A549 (cell line): ENCODE measurements around the gene AMHR2. TPM values are rescaled to one million over a fixed set of nuclear protein-coding genes. Genes with fewer than 3 reads are reported as not detected.
"Not testable (repeated sequence)": the region's sequence is repeated elsewhere in the genome, so short reads cannot be mapped to it uniquely, and the experiment has no call there.

Experiments used
- ATAC-seq, 2 experiments: fragments of 200-7000 bp in 1 of 2; fragments of >200 bp in 1 of 2; cut with Nextera tagmentation in 1 of 2; cut with Tn5 transposase in 1 of 2; 3 replicates each; pipeline versions ENCODE4 v1.8.0 to v1.9.1; 2018 to 2020; ENCODE audit warnings: mild to moderate bottlenecking in 1 of 2, moderate library complexity in 1 of 2
- CTCF ChIA-PET: fragments of 300-600 bp; sonication (Branson Sonifier 250); formaldehyde crosslinking; extraction: SDS; loops from one replicate; lab custom pipeline; 2021; ENCODE audit warnings: antibody characterized with exemption, inconsistent platforms; lab: Yijun Ruan, JAX
- POLR2A ChIA-PET: fragments of 350-600 bp; formaldehyde crosslinking; extraction: SDS; loops from one replicate; lab custom pipeline; 2021; ENCODE audit warnings: antibody characterized with exemption, inconsistent platforms; lab: Yijun Ruan, JAX
- DNase-seq, 2 experiments: peaks; one replicate each; pipeline versions ENCODE4 v3.0.0 to v3.0.0-alpha.2; 2011 to 2016; ENCODE audit warnings: low read depth in 1 of 2, low spot score in 1 of 2
- FAIRE-seq: peaks from 2 replicates; lab custom pipeline; 2011; peaks lifted over from hg19 to GRCh38; lab: Jason Lieb, UNC
- H3K27ac ChIP-seq, 2 experiments: fragments of >200 bp; sonication (Bioruptor Twin); formaldehyde crosslinking; 3 replicates each; pipeline ENCODE4 v1.5.1; 2016 to 2017
- H3K4me1 ChIP-seq: fragments of >200 bp; sonication (Bioruptor Twin); formaldehyde crosslinking; 3 replicates; pipeline ENCODE4 v1.6.1; 2016
- H3K4me2 ChIP-seq: fragments of >200 bp; sonication (Bioruptor Twin); formaldehyde crosslinking; 3 replicates; pipeline ENCODE4 v1.6.1; 2016
- H3K4me3 ChIP-seq: fragments of >200 bp; sonication (Bioruptor Twin); formaldehyde crosslinking; 3 replicates; pipeline ENCODE4 v1.5.1; 2016
- H3K9me3 ChIP-seq: fragments of >200 bp; sonication (Bioruptor Twin); formaldehyde crosslinking; 3 replicates; pipeline ENCODE4 v1.6.1; 2016
- BHLHE40 ChIP-seq: IDR thresholded peaks from 2 replicates; pipeline ENCODE4 v1.6.1; 2012; ENCODE audit warnings: low read depth, low read length, inconsistent platforms
- CTCF ChIP-seq: fragments of >200 bp; sonication (Bioruptor Twin); formaldehyde crosslinking; IDR thresholded peaks from 3 replicates; pipeline ENCODE4 v1.5.1; 2016
- E2F6 ChIP-seq: IDR thresholded peaks from 2 replicates; pipeline ENCODE4 v1.6.1; 2012; ENCODE audit warnings: low read depth, borderline replicate concordance
- EHF ChIP-seq: fragments of 250-450 bp; sonication (Bioruptor Pico); IDR thresholded peaks from 2 replicates; pipeline ENCODE4 v1.5.0; 2020; ENCODE audit warnings: mild to moderate bottlenecking
- ELK1 ChIP-seq: fragments of 150-350 bp; IDR thresholded peaks from 2 replicates; pipeline ENCODE4 v1.6.1; 2014; ENCODE audit warnings: low read depth, mild to moderate bottlenecking, low read length
- EP300 ChIP-seq, 2 experiments: fragments of >200 bp; sonication (Bioruptor Twin); formaldehyde crosslinking; IDR thresholded peaks; 2 replicates in 1 of 2; 3 replicates in 1 of 2; pipeline ENCODE4 v1.6.1; 2016 to 2017
- FOSB ChIP-seq: fragments of 250-450 bp; sonication (Bioruptor Pico); IDR thresholded peaks from 2 replicates; pipeline ENCODE4 v1.5.0; 2020; ENCODE audit warnings: mild to moderate bottlenecking, moderate library complexity
- FOSL2 ChIP-seq, 2 experiments: fragments of 450-650 bp in 1 of 2; fragments of >200 bp in 1 of 2; sonication (Bioruptor Twin) in 1 of 2; formaldehyde crosslinking; IDR thresholded peaks; 2 replicates each; pipeline versions ENCODE4 v1.5.0 to v1.6.1; 2016 to 2020; ENCODE audit warnings: mild to moderate bottlenecking in 1 of 2, moderate library complexity in 1 of 2
- FOXS1 ChIP-seq: fragments of 250-450 bp; sonication (Bioruptor Pico); IDR thresholded peaks from 2 replicates; pipeline ENCODE4 v1.5.0; 2020; ENCODE audit warnings: mild to moderate bottlenecking, moderate library complexity
- GATA3 ChIP-seq: IDR thresholded peaks from 2 replicates; pipeline ENCODE4 v1.6.1; 2012; ENCODE audit warnings: borderline replicate concordance
- HEYL ChIP-seq: fragments of 250-450 bp; sonication (Bioruptor Pico); IDR thresholded peaks from 2 replicates; pipeline ENCODE4 v1.8.0; 2021; ENCODE audit warnings: mild to moderate bottlenecking, moderate library complexity
- HOXA7 ChIP-seq: fragments of 250-450 bp; sonication (Bioruptor Pico); IDR thresholded peaks from 2 replicates; pipeline ENCODE4 v1.5.0; 2020; ENCODE audit warnings: mild to moderate bottlenecking, moderate library complexity
- HOXB13 ChIP-seq: fragments of 250-450 bp; sonication (Bioruptor Pico); IDR thresholded peaks from 2 replicates; pipeline ENCODE4 v1.5.0; 2020; ENCODE audit warnings: low read depth, mild to moderate bottlenecking, moderate library complexity
- JUNB ChIP-seq: fragments of >200 bp; sonication (Bioruptor Twin); formaldehyde crosslinking; IDR thresholded peaks from 2 replicates; pipeline ENCODE4 v1.6.1; 2016
- KDM1A ChIP-seq: fragments of 200-600 bp; sonication (generic); IDR thresholded peaks from 2 replicates; pipeline ENCODE4 v1.6.1; 2016; ENCODE audit warnings: low read depth, mild to moderate bottlenecking
- MAX ChIP-seq: IDR thresholded peaks from 2 replicates; pipeline ENCODE4 v1.6.1; 2012
- MYC ChIP-seq: IDR thresholded peaks from 2 replicates; pipeline ENCODE4 v1.6.1; 2012; ENCODE audit warnings: mild to moderate bottlenecking, inconsistent platforms, low read length, improper control_type of control experiment, borderline replicate concordance
- NFE2L2 ChIP-seq: fragments of 150-350 bp; conservative IDR thresholded peaks from 2 replicates; pipeline ENCODE4 v1.6.1; 2014; ENCODE audit warnings: low read length
- POLR2AphosphoS2 ChIP-seq: conservative IDR thresholded peaks from 2 replicates; pipeline ENCODE4 v1.6.1; 2012; ENCODE audit warnings: low read length, improper control_type of control experiment, inconsistent platforms
- RAD21 ChIP-seq, 2 experiments: fragments of >200 bp in 1 of 2; sonication (Bioruptor Twin) in 1 of 2; formaldehyde crosslinking in 1 of 2; IDR thresholded peaks in 1 of 2; conservative IDR thresholded peaks in 1 of 2; 2 replicates in 1 of 2; 3 replicates in 1 of 2; pipeline ENCODE4 v1.6.1; 2012 to 2018; ENCODE audit warnings: inconsistent platforms in 1 of 2
- SMC3 ChIP-seq: fragments of >200 bp; sonication (Bioruptor Twin); formaldehyde crosslinking; IDR thresholded peaks from 3 replicates; pipeline ENCODE4 v1.6.1; 2018; ENCODE audit warnings: inconsistent platforms
- TFCP2L1 ChIP-seq: fragments of 250-450 bp; sonication (Bioruptor Pico); IDR thresholded peaks from 2 replicates; pipeline ENCODE4 v1.5.0; 2021; ENCODE audit warnings: mild to moderate bottlenecking
- WGBS: methylation state at CpG from one replicate; pipeline ENCODE4 v1.1.6; 2017; ENCODE audit errors: missing lambda C conversion rate; 5-methylcytosine and 5-hydroxymethylcytosine counted together
- polyA plus RNA-seq, 4 experiments: library from polyadenylated mRNA; depleted of rRNA in 3 of 4; stranded (reverse); fragments of >200 nt; fragmentation: RNase III in 1 of 4; extraction: RNeasy Plus Mini Kit Qiagen cat#74134 plus additional on column Dnase treatment in 1 of 4; gene quantifications; 2 replicates in 3 of 4; 3 replicates in 1 of 4; pipeline ENCODE4 v1.2.3, GENCODE V29; 2011 to 2017

Gene AMHR2
- polyA plus RNA-seq, 2 of the 4 experiments (the other 2 are of a cell fraction), result 0.12 to 0.18 TPM

- no peak for TF ChIP-seq CTCF
- TF ChIP-seq FOXS1 (CRISPR knock-in tag), result peak; percentile 99; the same call in 1 of the 2 replicates
- no peak for TF ChIP-seq ELK1
- no peak for TF ChIP-seq RAD21 (conservative IDR thresholded peaks at IDR 0.05 in 1 of 2, IDR thresholded peaks at IDR 0.05 in 1 of 2)
- TF ChIP-seq POLR2AphosphoS2, result no peak
- TF ChIP-seq MYC, result no peak
- TF ChIP-seq JUNB, result no peak
- TF ChIP-seq FOSL2 (IDR thresholded peaks at IDR 0.05), result no peak
- peak; percentile 48 for TF ChIP-seq FOSL2 (CRISPR knock-in tag; IDR thresholded peaks at IDR 0.05)
- no peak for TF ChIP-seq FOSB
- TF ChIP-seq GATA3, result 0 out of 2 replicates have a peak, but pooled peaks have one; percentile 17
- no peak for TF ChIP-seq HEYL (CRISPR knock-in tag)
- no peak for TF ChIP-seq TFCP2L1
- no peak for TF ChIP-seq HOXA7 (CRISPR knock-in tag)
- TF ChIP-seq MAX, result peak; percentile 51; the same call in 1 of the 2 replicates
- no peak for TF ChIP-seq E2F6
- no peak for TF ChIP-seq EHF (CRISPR knock-in tag)
- no peak for TF ChIP-seq BHLHE40
- TF ChIP-seq HOXB13 (CRISPR knock-in tag), result no peak
- TF ChIP-seq NFE2L2, result no peak
- TF ChIP-seq SMC3, result no peak
- TF ChIP-seq EP300 (IDR thresholded peaks at IDR 0.05), result no peak
- TF ChIP-seq, all 56 proteins: peak for 4
Measured at GRCh38 chr12:53431187-53431586, 7.5 kb downstream of the AMHR2 start (continued).

GRCh38 chr12:53435326-53435725, 11.7 kb downstream of the AMHR2 start:
- H3K4me2 ChIP-seq, H3K4me3 ChIP-seq, H3K9me3 ChIP-seq, FAIRE-seq, ATAC-seq, DNase-seq, POLR2A ChIA-PET, H3K27ac ChIP-seq: not testable (repeated sequence)
- 95% methylated on average over 9 of the region's 9 CpGs for WGBS
- H3K4me1 ChIP-seq, result peaks cover 12% of the 10 kb centered on the region
- CTCF ChIA-PET, result interaction anchor here (16.7 kb wide), 1 partner anchor 83 kb away, joined by 408 read pairs; no protein-coding TSS in a partner anchor

GRCh38 chr12:53439582-53439981, 15.9 kb downstream of the AMHR2 start:
- H3K4me2 ChIP-seq, ATAC-seq, H3K27ac ChIP-seq, H3K9me3 ChIP-seq, H3K4me3 ChIP-seq, FAIRE-seq, DNase-seq: not testable (repeated sequence)
- POLR2A ChIA-PET, result interaction anchor here (2.1 to 2.3 kb wide), 2 partner anchors 12 to 62 kb away, joined by 12 to 29 read pairs; partner anchors contain the start of gene TARBP2
- CTCF ChIA-PET, result interaction anchor here (0.7 to 2.1 kb wide), 6 partner anchors 11 to 115 kb away, joined by 3 to 7 read pairs (median 4); no protein-coding TSS in a partner anchor
- 0 out of 2 replicates have a peak, but pooled peaks have one; percentile 32 for TF ChIP-seq KDM1A
- H3K4me1 ChIP-seq, result peaks cover 23% of the 10 kb centered on the region
